Neural progenitor cell (in vitro differentiated cells): ENCODE results near the gene ITGB5. TPM values are rescaled to one million over a fixed set of nuclear protein-coding genes. Genes with fewer than 3 reads are reported as not detected.

Source experiments
- DNase-seq: peaks from one replicate; pipeline ENCODE4 v3.0.0-alpha.2; 2016; ENCODE audit warnings: low spot score
- H2AFZ ChIP-seq: fragments of 200-600 bp; sonication (generic); replicated peaks from 2 replicates; pipeline ENCODE4 v1.6.1; 2016; ENCODE audit warnings: antibody characterized with exemption
- H3F3A ChIP-seq: fragments of 200-600 bp; sonication (generic); 2 replicates; pipeline ENCODE4 v1.6.1; 2016; ENCODE audit warnings: antibody characterized with exemption, low read depth
- H3K27ac ChIP-seq: fragments of 200-600 bp; sonication (generic); 2 replicates; pipeline ENCODE4 v1.5.1; 2016; ENCODE audit warnings: mild to moderate bottlenecking
- H3K27me3 ChIP-seq: fragments of 200-600 bp; sonication (generic); 2 replicates; pipeline ENCODE4 v1.6.1; 2016; ENCODE audit warnings: mild to moderate bottlenecking, moderate library complexity
- H3K36me3 ChIP-seq: fragments of 200-600 bp; sonication (generic); 2 replicates; pipeline ENCODE4 v1.5.1; 2016
- H3K4me1 ChIP-seq: fragments of 200-600 bp; sonication (generic); 2 replicates; pipeline ENCODE4 v1.6.1; 2016; ENCODE audit warnings: mixed run types
- H3K4me2 ChIP-seq: fragments of 200-600 bp; sonication (generic); 2 replicates; pipeline ENCODE4 v1.6.1; 2016
- H3K4me3 ChIP-seq: fragments of 200-600 bp; sonication (generic); 2 replicates; pipeline ENCODE4 v1.5.1; 2016
- H3K79me2 ChIP-seq: fragments of 200-600 bp; sonication (generic); 2 replicates; pipeline ENCODE4 v1.6.1; 2016; ENCODE audit warnings: low read depth
- H3K9ac ChIP-seq: fragments of 200-600 bp; sonication (generic); 2 replicates; pipeline ENCODE4 v1.6.1; 2016
- H3K9me3 ChIP-seq: fragments of 200-600 bp; sonication (generic); 2 replicates; pipeline ENCODE4 v1.5.1; 2016; ENCODE audit warnings: low read depth
- H4K20me1 ChIP-seq: fragments of 200-600 bp; sonication (generic); 2 replicates; pipeline ENCODE4 v1.6.1; 2016; ENCODE audit warnings: low read depth
- H3K27ac Mint-ChIP-seq: 3 replicates; pipeline ENCODE4 v1.8.0; 2021; ENCODE audit warnings: mixed read lengths
- H3K27me3 Mint-ChIP-seq: 2 replicates; pipeline ENCODE4 v1.8.0; 2022; ENCODE audit warnings: low read depth, mild to moderate bottlenecking, inconsistent platforms, moderate library complexity, mixed read lengths; ENCODE audit not compliant: insufficient read depth
- H3K36me3 Mint-ChIP-seq: 3 replicates; pipeline ENCODE4 v1.8.0; 2021; ENCODE audit warnings: mixed read lengths
- H3K4me1 Mint-ChIP-seq: 3 replicates; pipeline ENCODE4 v1.8.0; 2021; ENCODE audit warnings: mixed read lengths
- H3K4me3 Mint-ChIP-seq: 3 replicates; pipeline ENCODE4 v1.8.0; 2021; ENCODE audit warnings: mild to moderate bottlenecking, moderate library complexity, mixed read lengths
- H3K9me3 Mint-ChIP-seq: 3 replicates; pipeline ENCODE4 v1.8.0; 2020; ENCODE audit warnings: mixed read lengths
- CTCF ChIP-seq: fragments of 200-600 bp; sonication (generic); IDR thresholded peaks from 2 replicates; pipeline ENCODE4 v1.5.1; 2017; ENCODE audit warnings: antibody characterized with exemption, mild to moderate bottlenecking
- EZH2 ChIP-seq: fragments of 200-600 bp; sonication (generic); IDR thresholded peaks from 2 replicates; pipeline ENCODE4 v1.6.1; 2017; ENCODE audit warnings: antibody characterized with exemption, mild to moderate bottlenecking, moderate library complexity
- EZH2phosphoT487 ChIP-seq: fragments of 200-600 bp; sonication (generic); IDR thresholded peaks from 2 replicates; pipeline ENCODE4 v1.6.1; 2017; ENCODE audit warnings: antibody characterized with exemption
- total RNA-seq: library from RNA; depleted of rRNA; stranded (reverse); fragments of >200 nt; gene quantifications from 2 replicates; pipeline ENCODE4 v1.2.3, GENCODE V29; 2015; ENCODE audit warnings: low replicate concordance

The ITGB5 gene
- total RNA-seq, 1 donor from 2014 or later, result 55.8 TPM

GRCh38 chr3:124876401-124876878 is 10.7 kb downstream of the ITGB5 start:
- peaks cover 88% of the 10 kb centered on the region for H3K79me2 ChIP-seq

GRCh38 chr3:124873226-124873625 is 13.9 kb downstream of the ITGB5 start:
- Histone ChIP-seq H3K9ac (no peak overlapping the region), H3K9me3 (no peaks in the 10 kb centered on the region), H3K27ac (no peak overlapping the region), H3K4me2 (peak overlapping the region; percentile 48), H3K27me3 (no peaks in the 10 kb centered on the region), H4K20me1 (peaks cover 42% of the 10 kb centered on the region), H3K36me3 (no peaks in the 10 kb centered on the region), H3K4me3 (no peak overlapping the region), H3K4me1 (peaks cover 22% of the 10 kb centered on the region), H3F3A (no peaks in the 10 kb centered on the region), H3K79me2 (peaks cover 56% of the 10 kb centered on the region), H2AFZ (no peak overlapping the region)
- no peaks in the 10 kb centered on the region for H3K27me3 Mint-ChIP-seq
- H3K9me3 Mint-ChIP-seq, result peaks cover 5% of the 10 kb centered on the region
- TF ChIP-seq EZH2phosphoT487 (no peak), CTCF (no peak), EZH2 (no peak)
- peak; percentile 24 for DNase-seq
- peaks cover 25% of the 10 kb centered on the region for H3K4me1 Mint-ChIP-seq
- H3K27ac Mint-ChIP-seq, result no peak overlapping the region
- H3K4me3 Mint-ChIP-seq, result no peak overlapping the region
- H3K36me3 Mint-ChIP-seq, result peaks cover 9% of the 10 kb centered on the region

More at GRCh38 chr3:124876401-124876878, 10.7 kb downstream of the ITGB5 start:
- Mint-ChIP-seq H3K27me3 (no peaks in the 10 kb centered on the region), H3K4me1 (peaks cover 40% of the 10 kb centered on the region), H3K36me3 (peaks cover 4% of the 10 kb centered on the region), H3K4me3 (no peak overlapping the region), H3K9me3 (peaks cover 5% of the 10 kb centered on the region), H3K27ac (no peak overlapping the region)
- Histone ChIP-seq H3K27ac (no peak overlapping the region), H3K9me3 (no peaks in the 10 kb centered on the region), H3F3A (no peaks in the 10 kb centered on the region), H2AFZ (no peak overlapping the region), H3K9ac (no peak overlapping the region), H3K36me3 (no peaks in the 10 kb centered on the region), H4K20me1 (peaks cover 47% of the 10 kb centered on the region), H3K4me1 (peaks cover 22% of the 10 kb centered on the region), H3K4me2 (no peak overlapping the region), H3K27me3 (no peaks in the 10 kb centered on the region), H3K4me3 (no peak overlapping the region)
- no peak for TF ChIP-seq EZH2
- no peak for TF ChIP-seq EZH2phosphoT487
- TF ChIP-seq CTCF, result no peak
- DNase-seq, result no peak

- H3K9ac ChIP-seq, result no peak overlapping the region
- H3K9me3 ChIP-seq, result no peaks in the 10 kb centered on the region
- H3K4me3 ChIP-seq, result no peak overlapping the region
- no peaks in the 10 kb centered on the region for H3K36me3 ChIP-seq
- H3K4me1 ChIP-seq, result no peaks in the 10 kb centered on the region
- Mint-ChIP-seq H3K4me1 (no peaks in the 10 kb centered on the region), H3K9me3 (no peaks in the 10 kb centered on the region), H3K4me3 (peak overlapping the region; percentile 20), H3K27ac (no peak overlapping the region), H3K36me3 (peaks cover 15% of the 10 kb centered on the region), H3K27me3 (peaks cover 6% of the 10 kb centered on the region)
- DNase-seq, result no peak
- no peaks in the 10 kb centered on the region for H3F3A ChIP-seq
- H3K4me2 ChIP-seq, result no peak overlapping the region
- peaks cover 3% of the 10 kb centered on the region for H3K79me2 ChIP-seq
- no peak overlapping the region for H3K27ac ChIP-seq
- H3K27me3 ChIP-seq, result no peaks in the 10 kb centered on the region
- peaks cover 4% of the 10 kb centered on the region for H4K20me1 ChIP-seq
- TF ChIP-seq CTCF (no peak), EZH2phosphoT487 (no peak)
- H2AFZ ChIP-seq, result no peak overlapping the region
Observed at GRCh38 chr3:124867511-124867910, 19.7 kb downstream of the ITGB5 start.
